ENCODE results near the gene CD37.
"Not testable (repeated sequence)": the region's sequence is repeated elsewhere in the genome, so short reads cannot be mapped to it uniquely, and the experiment has no call there.

Gene CD37

GRCh38 chr19:49335071-49335783, at the start of gene CD37:
TSS of gene CD37 (plus strand) at chr19:49335406. CDS start at chr19:49335541, 135 bp downstream.
- no peak for DNase-seq

DNA sequence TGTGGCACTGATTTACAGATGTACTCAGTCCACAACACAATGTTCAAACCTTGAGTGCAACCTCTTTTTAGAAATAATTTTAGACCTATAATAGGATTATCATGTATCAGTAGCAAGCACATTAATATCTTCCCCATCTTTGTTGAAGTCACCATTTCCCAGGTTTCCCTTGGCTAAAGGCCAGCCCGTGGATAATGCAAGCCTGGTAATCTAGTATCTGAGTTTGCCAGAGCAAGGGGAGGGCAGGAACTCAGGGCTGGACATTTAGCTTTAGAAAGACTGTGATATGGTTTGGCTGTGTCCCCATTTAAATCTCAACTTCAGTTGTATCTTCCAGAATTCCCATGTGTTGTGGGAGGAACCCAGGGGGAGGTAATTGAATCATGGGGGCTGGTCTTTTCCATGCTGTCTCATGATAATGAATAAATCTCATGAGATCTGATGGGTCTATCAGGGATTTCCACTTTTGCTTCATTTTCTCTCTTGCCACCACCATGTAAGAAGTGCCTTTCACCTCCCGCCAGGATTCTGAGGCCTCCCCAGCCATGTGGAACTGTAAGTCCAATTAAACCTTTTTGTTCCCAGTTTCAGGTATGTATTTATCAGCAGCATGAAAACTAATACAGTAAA, 48.0 kb upstream of the CD37 start:
- no peak for DNase-seq

- DNase-seq = not testable (repeated sequence)
Observed at GRCh38 chr19:49288205-49288604, 47.0 kb upstream of the CD37 start.

- not testable (repeated sequence) for DNase-seq
Observed at GRCh38 chr19:49289286-49289685, 45.9 kb upstream of the CD37 start.

DNA sequence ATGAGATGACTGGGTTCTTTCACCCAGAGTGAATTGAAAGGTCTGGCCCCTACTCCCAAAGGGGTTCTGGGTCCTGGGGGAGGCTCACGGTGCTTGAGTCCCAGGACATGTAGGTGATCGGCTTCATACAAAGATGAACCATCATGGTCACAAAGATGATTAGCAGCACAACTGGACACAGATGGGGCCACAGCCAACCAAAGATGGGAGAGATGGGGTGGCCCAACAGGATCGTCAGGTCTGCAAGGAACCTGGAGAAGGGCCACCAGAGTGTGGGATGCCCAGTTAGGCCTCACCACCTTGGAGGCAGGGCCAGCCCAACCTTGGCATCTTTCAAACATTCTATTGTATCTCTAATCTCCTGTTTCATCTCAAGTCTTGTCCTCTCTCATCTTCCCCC, 44.7 kb upstream of the CD37 start:
- no peak for DNase-seq

- no peak for DNase-seq
Observed at GRCh38 chr19:49294401-49294800, 40.8 kb upstream of the CD37 start.

GRCh38 chr19:49295208-49295880, 39.9 kb upstream of the CD37 start:
- DNase-seq = no peak

- no peak for DNase-seq
Observed at GRCh38 chr19:49297403-49297802, 37.8 kb upstream of the CD37 start.

DNA sequence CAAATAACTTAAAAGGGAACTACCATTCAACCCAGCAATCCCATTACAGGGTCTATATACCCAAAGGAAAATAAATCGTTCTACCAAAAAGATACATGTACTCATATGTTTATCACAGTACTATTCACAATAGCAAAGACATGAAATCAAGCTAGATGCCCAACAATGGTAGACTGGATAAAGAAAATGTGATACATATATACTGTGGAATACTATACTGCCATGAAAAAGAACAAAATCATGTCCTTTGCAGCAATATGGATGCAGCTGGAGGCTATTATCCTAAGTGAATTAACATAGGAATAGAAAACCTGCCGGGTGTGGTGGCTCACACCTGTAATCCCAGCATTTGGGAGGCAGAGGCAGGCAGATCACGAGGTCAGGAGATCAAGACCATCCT, 36.6 kb upstream of the CD37 start:
- not testable (repeated sequence) for DNase-seq

- DNase-seq = no peak
Observed at GRCh38 chr19:49301165-49301865, 33.9 kb upstream of the CD37 start.

DNA sequence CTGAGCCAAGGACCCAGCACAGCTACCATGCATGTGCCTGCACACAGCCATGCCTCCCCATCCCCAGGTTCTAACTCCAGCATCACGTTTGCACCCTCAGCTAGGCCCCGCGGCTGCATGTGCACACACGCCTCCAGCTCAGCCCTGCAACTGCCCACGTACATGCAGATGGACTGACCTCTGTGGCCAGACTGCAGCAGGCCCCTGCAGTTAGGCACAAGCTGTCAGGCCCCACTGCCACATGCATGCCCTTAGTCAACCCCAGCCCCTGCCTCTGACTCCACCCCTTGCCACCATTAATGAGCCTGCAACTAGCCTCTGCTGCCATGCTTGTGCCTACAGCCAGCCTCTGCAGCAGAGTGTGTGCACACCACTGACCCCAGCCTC, 33.3 kb upstream of the CD37 start:
- DNase-seq = no peak

DNA sequence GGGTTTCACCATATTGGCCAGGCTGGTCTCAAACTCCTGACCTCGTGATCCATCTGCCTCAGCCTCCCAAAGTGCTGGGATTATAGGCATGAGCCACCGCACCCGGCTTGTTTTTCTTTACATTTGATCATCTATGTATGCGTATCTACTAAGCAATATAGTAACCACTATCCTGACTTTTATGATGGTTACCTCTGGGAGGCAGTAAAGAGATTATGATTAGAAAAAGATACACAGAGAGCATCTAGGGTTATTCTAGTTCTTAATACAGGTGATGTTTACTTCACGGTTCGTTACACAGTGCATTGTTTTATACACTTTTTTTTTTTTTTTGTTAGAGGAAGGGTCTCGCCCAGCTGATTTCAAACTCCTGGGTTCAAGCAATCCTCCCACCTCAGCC, 28.5 kb upstream of the CD37 start:
- DNase-seq = not testable (repeated sequence)

DNA sequence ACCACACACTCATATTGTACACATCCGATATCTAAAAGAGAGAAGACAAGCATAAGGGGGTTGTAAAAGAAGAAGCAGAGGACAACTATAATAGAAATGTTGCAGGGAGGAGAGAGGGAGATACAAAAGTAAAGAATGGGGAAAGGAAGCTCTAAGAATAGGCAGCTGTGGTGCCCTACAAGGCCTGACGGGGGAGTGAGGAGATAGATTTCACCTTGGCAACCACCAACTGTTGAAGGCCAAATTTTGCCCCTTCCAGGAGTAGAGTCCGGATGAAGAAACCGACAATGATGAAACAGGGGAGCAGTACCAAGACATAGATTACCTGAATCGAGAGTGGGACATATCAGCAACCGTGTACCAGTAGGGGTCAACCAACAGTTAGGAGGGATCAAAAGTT, 26.1 kb upstream of the CD37 start:
- DNase-seq = no peak

DNA sequence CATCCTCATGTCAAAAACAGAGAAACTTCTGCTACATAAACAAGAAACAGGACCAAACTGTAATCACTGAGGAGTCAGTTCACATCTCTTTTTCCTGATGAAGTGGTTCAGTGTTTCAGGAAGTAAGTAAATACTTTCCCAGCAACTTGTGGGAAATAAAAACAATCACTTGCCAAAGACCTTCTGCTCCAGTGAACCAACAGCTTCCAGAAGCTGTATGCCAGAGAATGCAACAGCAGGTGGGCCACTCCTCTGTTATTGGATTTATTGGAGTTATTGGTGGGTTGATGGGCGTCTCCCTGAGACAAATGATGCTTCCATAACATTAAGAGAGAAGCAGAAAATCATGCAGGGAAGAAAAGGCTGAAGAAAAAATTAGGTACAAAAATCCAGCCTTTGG, 20.1 kb upstream of the CD37 start:
- DNase-seq = peak; percentile 18

DNA sequence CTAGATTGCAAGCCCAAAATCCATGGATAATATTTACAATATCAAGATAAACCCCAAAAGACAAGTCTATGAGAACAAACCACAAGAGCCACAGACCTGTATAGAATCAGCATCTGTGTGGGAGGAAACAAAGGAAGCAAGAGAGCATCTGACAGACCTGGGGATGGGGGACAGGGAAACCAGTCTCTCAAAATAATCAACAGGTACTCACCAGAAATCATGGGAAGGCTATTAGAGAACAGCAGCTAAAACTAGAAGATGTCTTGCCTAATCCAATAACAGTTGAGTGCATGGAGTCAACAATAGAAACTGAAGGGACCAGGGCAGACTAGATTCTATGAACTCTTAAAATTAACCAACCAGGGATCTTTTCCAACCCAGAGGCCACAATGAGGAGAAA, 18.9 kb upstream of the CD37 start:
- no peak for DNase-seq

GRCh38 chr19:49318296-49318695, 16.9 kb upstream of the CD37 start:
- no peak for DNase-seq

GRCh38 chr19:49324801-49325576, 10.2 kb upstream of the CD37 start, which contains the start of gene SLC6A16:
TSS of gene SLC6A16 (minus strand) at chr19:49325191. CDS start at chr19:49311347, 13,844 bp downstream.
- no peak for DNase-seq

GRCh38 chr19:49325756-49326155, 9.4 kb upstream of the CD37 start:
- not testable (repeated sequence) for DNase-seq

DNA sequence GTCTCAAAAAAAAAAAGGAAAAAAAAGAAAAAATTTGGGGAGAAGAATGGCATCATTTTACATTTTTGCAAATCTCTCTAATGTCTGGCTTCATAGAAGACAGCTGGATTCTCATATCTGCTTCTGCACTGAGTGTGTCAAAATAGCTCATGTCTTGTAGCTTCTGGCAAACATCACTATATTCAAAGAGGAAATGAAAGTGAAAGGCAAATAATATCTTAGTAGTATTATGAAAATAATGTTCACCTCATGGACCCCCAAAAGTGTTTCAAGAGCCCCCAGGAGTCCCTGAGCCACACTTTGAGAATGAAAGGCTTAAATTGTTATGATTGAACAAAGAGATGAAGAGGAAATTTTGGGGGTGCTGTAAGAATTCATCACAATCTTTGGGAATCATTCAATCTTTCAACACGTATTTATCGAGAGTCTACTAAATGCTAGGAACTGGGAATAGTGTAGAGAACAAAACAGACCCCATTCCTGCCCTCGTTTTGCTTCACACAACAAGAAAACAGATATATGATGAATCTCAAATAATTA, 9.0 kb upstream of the CD37 start:
- DNase-seq = no peak

DNA sequence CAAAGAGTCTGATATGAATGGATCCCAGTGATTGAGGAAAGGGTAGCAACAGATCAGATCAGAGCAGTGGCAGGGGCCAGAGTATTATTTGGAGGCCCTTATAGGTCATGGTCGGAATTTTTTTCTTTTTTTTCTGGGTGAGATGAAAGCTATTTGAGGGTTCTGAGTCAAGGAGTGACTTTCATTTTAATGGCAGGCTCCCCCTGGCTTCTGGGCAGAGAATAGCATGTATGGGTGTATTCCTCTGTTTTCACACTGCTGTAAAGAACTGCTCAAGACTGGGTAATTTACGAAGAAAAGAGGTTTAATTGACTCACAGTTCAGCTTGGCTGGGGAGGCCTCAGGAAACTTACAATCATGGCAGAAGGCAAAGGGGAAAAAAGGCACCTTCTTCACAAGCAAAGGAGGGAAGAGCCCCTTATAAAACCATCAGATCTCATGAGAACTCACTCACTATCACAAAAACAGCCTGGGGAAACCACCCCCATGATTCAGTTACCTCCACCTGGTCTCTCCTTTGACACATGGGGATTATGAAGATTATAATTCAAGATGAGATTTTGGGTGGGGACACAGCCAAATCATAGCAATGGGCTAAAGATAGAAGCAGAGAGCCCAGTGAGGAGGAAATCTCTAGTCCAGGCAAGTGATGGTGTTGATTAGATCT, 7.2 kb upstream of the CD37 start:
- DNase-seq = no peak

- no peak for DNase-seq
Observed at GRCh38 chr19:49328741-49329140, 6.5 kb upstream of the CD37 start.

- not testable (repeated sequence) for DNase-seq
Observed at GRCh38 chr19:49331187-49331586, 4.0 kb upstream of the CD37 start.
